HG03175 (cell line): ENCODE measurements around the gene GRIN2A.

Experiments used
- ATAC-seq: cut with Tn5 transposase; IDR thresholded peaks from one replicate; pipeline ENCODE4 v1.9.1; 2021; ENCODE audit warnings: mild to moderate bottlenecking, moderate library complexity; ENCODE audit not compliant: unreplicated experiment

Gene GRIN2A

GRCh38 chr16:10182222-10183053 lies at the start of gene GRIN2A:
Gene GRIN2A, minus strand, starts transcription at chr16:10182428. Its CDS starts 2,017 bp downstream, at chr16:10180411.
- no peak for ATAC-seq

GRCh38 chr16:10231563-10231962 lies 49.3 kb upstream of the GRIN2A start:
- no peak for ATAC-seq

- ATAC-seq: no peak
These were observed 46.6 kb upstream of the GRIN2A start for GRCh38 chr16:10228779-10229178.

GRCh38 chr16:10226987-10227306 lies 44.7 kb upstream of the GRIN2A start:
- no peak for ATAC-seq

GRCh38 chr16:10226141-10226986 lies 44.1 kb upstream of the GRIN2A start:
- no peak for ATAC-seq

GRCh38 chr16:10225653-10226052 lies 43.4 kb upstream of the GRIN2A start:
- ATAC-seq: no peak

GRCh38 chr16:10224850-10225249 lies 42.6 kb upstream of the GRIN2A start:
- ATAC-seq: no peak

GRCh38 chr16:10220942-10221341 lies 38.7 kb upstream of the GRIN2A start:
- ATAC-seq: no peak

- ATAC-seq: no peak
These were observed 37.5 kb upstream of the GRIN2A start for GRCh38 chr16:10219742-10220141.

GRCh38 chr16:10218490-10219206 lies 36.4 kb upstream of the GRIN2A start:
- no peak for ATAC-seq

- ATAC-seq: no peak
These were observed 31.5 kb upstream of the GRIN2A start for GRCh38 chr16:10213748-10214147.

GRCh38 chr16:10210944-10211343 lies 28.7 kb upstream of the GRIN2A start:
- no peak for ATAC-seq

- no peak for ATAC-seq
These were observed 24.6 kb upstream of the GRIN2A start for GRCh38 chr16:10206865-10207264.

GRCh38 chr16:10206215-10206614 lies 24.0 kb upstream of the GRIN2A start:
- peak; percentile 61 for ATAC-seq

GRCh38 chr16:10205688-10206087 lies 23.5 kb upstream of the GRIN2A start:
- ATAC-seq: no peak

GRCh38 chr16:10202649-10203048 lies 20.4 kb upstream of the GRIN2A start:
- ATAC-seq: no peak

- no peak for ATAC-seq
These were observed 18.7 kb upstream of the GRIN2A start for GRCh38 chr16:10200637-10201586.

- ATAC-seq: no peak
These were observed 14.8 kb upstream of the GRIN2A start for GRCh38 chr16:10196999-10197398.

GRCh38 chr16:10191096-10191495 lies 8.9 kb upstream of the GRIN2A start:
- no peak for ATAC-seq

GRCh38 chr16:10189861-10190390 lies 7.7 kb upstream of the GRIN2A start:
- no peak for ATAC-seq
